NCI-H69 (cell line): Measurements from ENCODE around the gene MKI67.
"Not testable (repeated sequence)": the region's sequence is repeated elsewhere in the genome, so short reads cannot be mapped to it uniquely, and the experiment has no call there.

Experiments
- DNase-seq: peaks from one replicate; lab custom pipeline; 2025; lab: John Stamatoyannopoulos, UW

The MKI67 gene

DNA sequence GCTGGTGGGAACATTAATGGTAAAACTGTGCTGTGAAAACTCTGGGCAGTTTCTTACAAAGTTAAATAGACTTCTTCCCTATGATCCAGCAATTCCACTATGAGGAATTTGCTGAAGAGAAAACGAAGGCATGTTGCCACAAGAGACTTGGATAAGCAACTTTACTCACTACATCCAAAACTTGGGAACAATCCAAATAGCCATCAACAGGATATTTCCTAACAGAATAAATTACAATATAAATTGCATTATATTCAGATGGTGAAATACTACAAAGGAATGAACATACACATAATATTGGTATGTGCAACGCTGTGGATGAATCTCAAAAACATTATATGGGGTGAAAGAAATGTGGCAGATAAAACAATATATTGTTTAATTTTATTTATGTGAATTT, 21.4 kb upstream of the MKI67 start:
- no peak for DNase-seq

GRCh38 chr10:128147064-128147463, 20.8 kb upstream of the MKI67 start:
- DNase-seq, result no peak

- DNase-seq, result no peak
Observed at GRCh38 chr10:128144547-128144946, 18.3 kb upstream of the MKI67 start.

GRCh38 chr10:128143531-128143930, 17.3 kb upstream of the MKI67 start:
- no peak for DNase-seq

DNA sequence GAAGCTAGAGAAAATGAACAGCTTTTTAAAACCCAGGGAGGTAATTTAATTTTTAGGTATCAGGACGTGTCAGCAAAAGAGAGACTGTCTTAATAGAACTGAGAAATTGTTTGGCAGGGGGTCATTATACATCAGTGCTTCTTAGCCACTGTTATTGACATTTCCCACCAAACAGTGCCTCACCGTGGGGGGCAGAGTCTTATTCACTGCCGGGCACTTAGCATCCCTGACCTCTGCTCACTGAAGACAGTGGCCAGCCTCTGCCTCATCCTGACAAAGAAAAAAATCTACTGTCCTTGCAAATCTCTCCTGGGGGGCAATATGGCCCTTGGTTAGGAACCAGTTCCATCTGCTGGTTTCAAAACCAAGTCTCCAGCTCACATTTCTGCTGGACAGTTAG, 14.2 kb upstream of the MKI67 start:
- peak; percentile 23 for DNase-seq

DNA sequence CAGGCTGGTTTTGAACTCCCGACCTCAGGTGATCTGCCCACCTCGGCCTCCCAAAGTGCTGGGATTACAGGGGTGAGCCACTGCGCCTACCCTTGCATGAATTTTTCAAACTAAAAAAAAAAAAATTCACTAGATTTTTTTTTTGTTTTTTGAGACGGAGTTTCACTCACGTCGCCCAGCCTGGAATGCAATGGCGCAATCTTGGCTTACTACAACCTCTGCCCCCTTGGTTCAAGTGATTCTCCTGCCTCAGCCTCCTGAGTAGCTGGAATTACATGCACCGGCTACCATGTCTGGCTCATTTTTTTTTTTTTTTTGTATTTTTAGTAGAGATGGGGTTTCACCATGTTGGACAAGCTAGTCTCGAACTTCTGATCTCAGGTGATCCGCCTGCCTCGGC, 12.2 kb upstream of the MKI67 start:
- DNase-seq, result not testable (repeated sequence)

- DNase-seq, result no peak
Observed at GRCh38 chr10:128137877-128138276, 11.7 kb upstream of the MKI67 start.

GRCh38 chr10:128130051-128130450, 3.8 kb upstream of the MKI67 start:
- no peak for DNase-seq

DNA sequence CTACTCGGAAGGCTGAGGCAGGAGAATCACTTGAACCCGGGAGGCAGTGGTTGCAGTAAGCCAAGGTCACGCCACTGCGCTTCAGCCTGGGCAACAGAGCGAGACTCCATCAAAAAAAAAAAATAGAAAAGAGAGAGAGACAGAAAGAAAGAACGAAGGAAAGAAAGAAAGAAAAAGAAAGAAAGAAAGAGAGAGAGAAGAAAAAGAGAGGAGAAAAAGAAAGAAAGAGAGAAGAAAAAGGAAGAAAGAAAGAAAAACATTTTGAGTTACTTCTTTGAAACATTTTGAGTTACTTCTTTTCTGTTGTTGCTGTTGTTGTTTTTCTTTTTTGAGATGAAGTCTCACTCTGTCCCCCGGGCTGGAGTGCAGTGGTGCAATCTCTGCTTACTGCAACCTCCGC, 2.4 kb upstream of the MKI67 start:
- DNase-seq, result no peak

DNA sequence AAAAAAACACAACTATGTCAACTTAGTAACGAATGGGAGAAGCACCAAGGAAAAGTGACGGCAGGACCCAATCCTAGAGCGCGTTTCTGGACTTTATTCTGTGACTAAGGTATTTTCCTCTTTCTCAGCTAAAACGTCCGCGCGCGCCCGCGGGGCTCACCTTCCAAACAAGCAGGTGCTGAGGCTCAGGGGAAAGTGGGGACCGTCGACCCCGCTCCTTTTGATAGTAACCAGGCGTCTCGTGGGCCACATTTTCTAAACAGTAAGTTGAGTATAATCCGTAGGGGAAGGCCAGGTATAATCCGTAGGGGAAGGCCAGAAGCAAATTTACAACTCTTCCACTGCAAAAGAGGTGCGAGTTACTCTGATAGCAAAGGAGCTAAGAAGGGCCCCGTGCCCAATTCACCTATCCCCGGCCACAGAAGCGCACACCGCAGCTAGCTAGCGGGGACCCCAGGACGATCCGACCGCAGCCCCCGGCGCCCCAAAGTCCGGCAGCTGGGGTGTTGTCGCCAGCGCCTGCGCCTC, 743 bp downstream of the MKI67 start:
- peak; percentile 25 for DNase-seq

DNA sequence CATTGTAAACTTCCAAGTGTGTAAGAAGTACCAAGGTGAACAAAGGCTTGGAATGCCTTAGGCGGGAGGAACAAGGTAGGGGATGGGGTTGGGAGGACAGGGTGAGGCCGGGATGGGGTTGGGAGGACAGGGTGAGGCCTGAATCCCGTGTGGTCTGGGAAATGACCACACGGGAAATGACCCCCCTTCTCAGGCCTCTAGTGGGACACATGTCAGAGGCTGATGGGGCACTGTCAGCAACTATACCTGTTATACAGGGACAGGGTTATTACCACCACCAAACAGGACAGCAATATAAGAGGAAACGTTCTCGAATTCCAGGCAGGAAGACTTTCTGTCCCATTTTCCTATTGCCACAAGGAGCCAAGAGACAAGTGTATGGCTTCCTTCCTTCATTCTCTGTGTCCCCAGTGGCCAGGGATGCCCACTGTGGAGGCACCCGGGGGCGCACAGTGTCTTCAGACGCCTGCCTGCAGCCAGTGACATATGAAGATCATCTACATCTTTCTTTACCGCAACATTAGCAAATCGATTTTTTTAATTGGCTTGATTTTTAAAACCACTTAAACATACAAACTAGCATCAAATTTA, 1.3 kb downstream of the MKI67 start:
- DNase-seq, result peak; percentile 19

DNA sequence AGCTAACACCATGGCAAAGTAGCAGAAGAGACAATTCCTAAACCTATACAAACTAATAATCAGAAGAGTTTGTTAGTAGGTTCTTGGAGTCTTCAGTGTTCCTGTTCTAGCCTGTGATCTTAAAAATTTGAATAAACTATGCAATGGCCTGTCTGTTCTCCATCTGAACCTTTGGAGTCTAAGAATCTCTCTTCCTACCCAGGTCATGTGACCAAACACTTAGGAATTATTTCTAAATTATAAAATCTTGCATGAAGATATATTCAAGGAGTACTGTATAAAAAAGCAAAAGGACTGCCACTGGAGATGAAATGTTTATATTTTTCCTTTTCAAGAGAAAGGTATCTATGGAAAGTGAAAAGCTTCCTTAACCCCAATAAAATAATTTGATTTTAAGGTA, 2.4 kb downstream of the MKI67 start:
- DNase-seq, result no peak

- DNase-seq, result no peak
Observed at GRCh38 chr10:128122931-128123330, 3.3 kb downstream of the MKI67 start.

DNA sequence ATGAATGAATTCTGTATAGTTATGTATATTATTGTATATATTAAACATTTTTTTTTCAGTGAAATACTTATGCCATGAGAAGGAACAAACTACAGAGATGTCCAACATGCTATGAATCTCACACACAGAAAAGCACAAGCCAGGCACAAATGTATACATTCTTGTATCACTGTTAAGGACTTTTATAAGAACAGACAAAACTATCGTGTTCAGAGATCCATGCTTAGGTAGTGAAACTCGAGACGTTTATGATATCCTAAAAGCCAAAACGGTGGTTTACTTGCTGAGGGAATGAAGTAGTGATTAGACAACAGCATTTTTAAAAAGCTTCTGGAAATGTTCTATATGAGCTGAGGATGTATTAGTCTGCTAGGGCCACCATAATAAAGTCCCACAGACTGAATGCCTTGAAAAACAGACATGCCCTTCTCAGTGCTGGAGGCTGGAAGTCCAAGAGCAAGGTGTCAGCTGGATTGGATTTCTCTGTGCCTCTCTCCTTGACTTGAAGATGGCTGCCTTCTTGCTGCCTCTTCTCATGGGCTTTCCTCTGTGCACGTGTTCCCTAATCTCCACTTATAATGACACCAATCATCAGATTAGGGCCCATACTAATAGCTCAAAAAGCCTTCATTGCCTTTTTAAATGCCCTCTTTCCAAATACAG, 4.3 kb downstream of the MKI67 start:
- DNase-seq, result no peak

DNA sequence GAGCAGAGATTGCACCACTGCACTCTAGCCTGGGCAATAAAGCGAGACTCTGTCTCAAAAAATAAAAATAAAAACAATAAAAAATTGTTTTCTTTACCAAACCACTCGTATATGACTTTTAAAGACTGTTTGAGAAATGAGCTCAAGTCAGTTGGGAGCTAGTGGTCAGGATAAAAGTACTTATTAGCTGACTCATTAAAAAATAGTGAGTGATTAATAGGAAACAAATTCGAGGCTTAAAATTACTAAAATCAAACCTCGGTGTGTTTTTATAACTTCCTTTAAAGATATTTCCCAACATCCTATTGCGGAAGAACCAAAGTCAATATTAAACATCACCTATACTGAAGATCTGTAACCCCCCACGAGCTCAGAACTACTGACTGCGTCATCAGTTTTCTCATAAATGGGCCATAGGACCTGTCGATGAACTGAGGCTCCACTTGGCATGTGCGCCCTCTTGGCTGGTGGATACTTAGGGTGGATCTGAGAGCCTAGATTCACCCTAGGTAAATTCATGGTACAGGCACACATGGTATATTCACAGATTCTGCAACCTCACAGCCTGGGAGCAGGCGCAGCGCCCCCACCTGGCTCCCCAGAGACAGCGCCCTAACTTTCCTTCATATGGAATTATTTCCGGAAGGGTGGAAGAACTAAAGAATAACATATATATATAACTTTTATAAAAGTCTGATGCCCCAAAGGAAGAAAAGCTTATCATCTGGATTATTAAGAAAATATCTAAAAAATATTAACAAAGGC, 9.2 kb downstream of the MKI67 start:
- DNase-seq, result no peak

DNA sequence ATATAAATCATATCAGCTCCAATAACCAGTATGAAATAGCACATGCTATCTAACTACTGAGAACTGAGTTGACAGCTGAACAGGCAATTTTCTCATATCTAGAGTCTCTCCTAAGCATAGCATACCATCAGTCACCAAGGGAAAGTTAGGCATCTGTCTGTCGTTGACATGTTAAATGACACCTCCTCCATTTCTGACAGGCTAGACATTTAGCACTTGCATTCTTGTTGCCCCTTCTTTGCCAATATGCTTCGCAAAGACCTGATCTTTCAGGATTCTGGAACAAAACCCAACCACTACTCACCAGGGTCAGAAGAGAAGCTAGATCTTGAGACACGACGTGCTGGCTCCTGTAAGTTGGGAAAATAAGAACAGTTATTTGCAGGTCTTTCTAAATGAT, 10.0 kb downstream of the MKI67 start:
- no peak for DNase-seq

GRCh38 chr10:128115356-128115755, 10.9 kb downstream of the MKI67 start:
- no peak for DNase-seq

GRCh38 chr10:128114901-128115300, 11.3 kb downstream of the MKI67 start:
- no peak for DNase-seq

DNA sequence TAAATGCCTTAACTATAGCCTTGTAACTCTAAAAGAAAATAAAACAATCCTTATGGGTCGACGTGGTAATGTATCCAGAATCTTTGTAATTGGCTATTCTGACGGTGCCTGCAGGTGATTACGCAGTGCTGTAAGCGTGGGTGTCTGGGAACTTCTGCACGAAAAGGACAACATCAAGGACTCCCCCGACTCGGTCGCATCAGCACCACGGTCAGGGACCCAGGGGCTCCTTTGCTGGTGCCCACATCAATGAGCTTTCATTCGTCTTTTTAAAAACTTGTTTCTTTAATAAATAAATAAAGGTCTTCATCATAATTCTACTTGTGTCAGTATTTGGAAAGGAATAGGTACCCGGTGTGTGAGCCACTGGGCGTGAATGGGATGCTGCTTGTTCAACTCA, 13.2 kb downstream of the MKI67 start:
- DNase-seq, result no peak

DNA sequence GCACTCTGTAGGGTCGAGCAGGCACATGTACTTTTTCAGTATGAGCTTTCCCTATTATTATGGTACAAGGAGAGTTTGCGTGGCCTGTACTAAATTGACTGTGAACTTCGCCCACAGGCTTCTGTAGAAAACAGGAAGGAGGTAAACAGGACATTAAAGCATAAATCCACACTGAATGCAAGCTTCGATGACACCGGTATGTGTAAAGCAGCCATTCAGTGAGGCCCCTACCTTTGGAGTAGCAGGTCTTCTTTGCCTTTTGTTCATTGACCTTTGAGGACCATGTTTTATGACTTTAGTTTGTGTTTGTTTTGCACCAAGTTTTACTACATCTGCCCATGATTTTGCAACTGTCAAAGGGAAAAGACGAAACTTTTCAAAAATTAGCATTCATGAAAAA, 14.5 kb downstream of the MKI67 start:
- no peak for DNase-seq

DNA sequence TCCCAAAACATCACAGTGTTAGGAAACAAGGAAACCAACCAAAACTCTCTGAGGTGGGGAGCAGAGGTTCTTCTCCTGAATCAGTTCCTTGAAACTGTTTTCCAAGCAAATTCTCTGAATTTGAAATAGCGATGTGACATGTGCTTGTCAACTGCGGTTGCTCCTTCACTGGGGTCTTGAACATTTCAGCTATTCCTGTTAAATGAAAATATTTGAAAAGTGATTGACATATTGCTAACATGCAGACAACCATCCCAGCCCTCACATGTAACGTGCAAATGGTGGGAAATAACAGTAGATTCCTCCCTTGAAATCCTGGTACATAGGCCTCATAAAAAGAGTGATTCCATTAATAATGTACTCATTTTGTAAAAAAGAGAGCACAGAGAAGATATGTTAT, 15.9 kb downstream of the MKI67 start:
- DNase-seq, result no peak

- DNase-seq, result peak; percentile 86
Observed at GRCh38 chr10:128109707-128110106, 16.5 kb downstream of the MKI67 start.

DNA sequence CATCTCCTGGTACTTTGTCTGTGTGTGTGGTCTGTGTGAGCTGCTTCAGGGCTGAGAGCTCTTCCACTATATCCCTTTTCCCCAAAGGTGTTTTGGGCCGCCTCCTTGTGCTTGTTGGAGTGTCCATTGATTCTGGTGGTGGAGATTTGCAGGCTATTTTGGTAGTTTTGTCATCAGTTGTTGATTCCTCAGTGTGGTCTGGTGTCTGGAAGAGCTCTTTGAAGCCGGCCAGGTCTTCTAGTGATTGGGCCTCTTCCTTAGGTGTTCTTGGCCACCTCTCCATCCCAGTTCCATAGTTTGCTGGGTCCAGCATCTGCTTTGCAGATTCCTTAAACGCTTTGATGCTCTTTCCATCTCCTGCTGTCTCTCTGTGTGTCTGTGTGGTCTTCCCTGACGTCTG, 20.8 kb downstream of the MKI67 start:
- DNase-seq, result no peak
